Testis (tissue), 2 donors: ENCODE results near the gene DDOST.

Experiments
- CTCF ChIP-seq, 3 experiments: fragments of 450-650 bp in 2 of 3; fragments of 200-600 bp in 1 of 3; sonication (generic) in 1 of 3; IDR thresholded peaks; one replicate each; pipeline ENCODE4 v1.5.1; 2016 to 2019; ENCODE audit warnings: antibody characterized with exemption in 3 of 3, mild to moderate bottlenecking in 2 of 3, moderate library complexity in 1 of 3
- POLR2A ChIP-seq: fragments of 450-650 bp; IDR thresholded peaks from one replicate; pipeline ENCODE4 v1.6.1; 2017; ENCODE audit warnings: antibody characterized with exemption, mild to moderate bottlenecking, moderate library complexity

- TF ChIP-seq CTCF (IDR thresholded peaks at IDR 0.05) (no peak), POLR2A (no peak)
Observed at GRCh38 chr1:20684050-20684620, 23.0 kb upstream of the DDOST start.
